GM21515 (cell line): ENCODE measurements around the gene PLPPR5.

Source experiments
- ATAC-seq: cut with Tn5 transposase; IDR thresholded peaks from one replicate; pipeline ENCODE4 v1.9.1; 2021; ENCODE audit not compliant: unreplicated experiment

PLPPR5 gene

DNA sequence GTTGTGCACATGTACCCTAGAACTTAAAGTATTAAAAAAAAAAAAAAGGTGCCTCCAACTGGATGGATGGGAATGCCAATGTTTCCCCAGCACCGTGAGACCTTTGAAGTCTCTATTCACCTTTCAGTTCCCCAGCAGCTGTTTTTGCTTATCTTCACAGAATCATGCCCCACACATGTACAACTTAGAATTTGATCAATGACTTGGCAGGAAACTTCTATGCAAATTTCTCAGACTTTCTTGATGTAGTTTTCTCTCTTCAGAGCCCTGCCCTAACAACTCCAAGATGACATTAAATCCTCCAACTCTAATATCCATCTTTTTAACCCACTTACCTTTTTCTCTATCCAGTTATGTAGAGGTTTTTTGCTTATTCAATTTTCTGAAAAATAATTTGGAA is 144.3 kb downstream of the PLPPR5 start:
- ATAC-seq: no peak

DNA sequence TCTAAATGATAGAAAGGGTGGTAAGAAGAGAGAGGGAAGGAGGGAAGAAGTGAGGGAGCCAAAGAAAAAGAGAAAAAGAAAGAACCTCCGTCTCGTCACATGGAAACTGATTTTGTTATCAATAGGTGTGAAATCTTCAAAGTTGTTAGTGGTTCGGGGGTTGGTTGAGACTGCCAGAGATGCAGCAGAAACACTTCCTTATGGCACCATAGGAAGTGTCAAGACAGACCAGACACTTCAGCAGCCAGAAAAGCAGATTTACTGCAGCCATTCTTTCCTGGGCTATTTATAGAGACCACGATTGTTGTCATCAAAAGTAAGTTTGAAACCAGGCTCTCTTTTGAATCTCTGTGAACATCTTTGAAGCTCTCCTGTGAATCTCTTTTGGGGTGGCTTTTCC is 150.5 kb downstream of the PLPPR5 start:
- no peak for ATAC-seq

DNA sequence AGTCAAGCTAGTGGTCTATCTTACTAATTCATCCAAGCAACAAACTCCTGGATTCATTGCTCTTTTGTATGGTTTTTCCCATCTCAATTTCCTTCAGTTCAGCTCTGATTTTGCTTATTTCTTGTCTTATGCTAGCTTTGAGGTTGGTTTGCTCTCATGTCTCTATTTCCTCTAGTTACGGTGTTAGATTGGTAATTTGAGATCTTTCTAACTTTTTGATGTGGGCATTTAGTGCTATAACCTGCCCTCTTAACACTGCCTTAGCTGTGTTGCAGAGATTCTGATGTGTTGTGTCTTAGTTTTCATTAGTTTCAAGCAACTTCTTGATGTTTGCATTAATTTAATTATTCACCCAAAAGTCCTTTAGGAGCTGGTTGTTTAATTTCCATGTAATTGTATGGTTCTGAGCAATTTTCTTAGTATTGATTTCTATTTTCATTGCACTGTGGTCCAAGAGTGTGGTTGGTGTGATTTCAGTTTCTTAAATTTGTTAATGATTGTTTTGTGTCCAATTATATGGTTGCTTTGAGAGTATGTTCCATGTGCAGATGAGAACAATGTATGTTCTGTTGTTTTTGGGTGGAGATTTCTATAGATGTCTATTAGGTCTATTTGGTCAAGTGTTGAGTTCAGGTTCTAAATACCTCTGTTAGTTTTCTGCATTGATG is 154.6 kb downstream of the PLPPR5 start:
- no peak for ATAC-seq

DNA sequence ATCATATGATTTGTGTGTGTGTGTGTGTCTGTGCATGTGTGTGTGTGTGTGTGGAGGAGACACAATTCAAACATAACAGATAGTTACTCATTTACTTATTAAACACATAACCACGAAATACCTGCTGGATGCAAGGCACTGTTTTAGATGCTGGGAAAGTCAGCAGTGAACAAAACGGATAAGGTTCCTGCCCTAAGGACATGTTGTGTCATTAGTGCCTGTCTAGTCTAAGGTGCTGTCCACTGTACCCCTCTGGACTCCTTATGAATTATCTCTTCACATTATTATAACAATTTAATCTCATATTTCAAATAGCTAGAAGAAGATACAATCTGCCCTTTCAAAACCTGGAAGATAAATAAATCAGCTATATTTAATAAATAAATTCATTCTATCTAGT is 162.4 kb downstream of the PLPPR5 start:
- no peak for ATAC-seq
